Right lobe of liver (tissue), 4 donors: ENCODE measurements around the gene C17orf113.

Source experiments
- POLR2A ChIP-seq: fragments of 450-650 bp; IDR thresholded peaks from one replicate; pipeline ENCODE4 v1.6.1; 2017; ENCODE audit warnings: antibody characterized with exemption, mild to moderate bottlenecking
- TF ChIP-seq, protein P1 (sequence below), 4 donors: fragments of 200-600 bp in 3 of 4; fragments of 450-650 bp in 1 of 4; IDR thresholded peaks; one replicate each; pipeline versions ENCODE4 v1.5.1 to v1.8.0; 2016 to 2022; ENCODE audit warnings: antibody characterized with exemption in 4 of 4, mild to moderate bottlenecking in 2 of 4
- donor health status: DM: no; HTN: no; CAD: no.
- donor health status: DM: no; HTN: no; CAD: no.
- donor health status: DM: no; HTN: yes; CAD: no.

DNA sequence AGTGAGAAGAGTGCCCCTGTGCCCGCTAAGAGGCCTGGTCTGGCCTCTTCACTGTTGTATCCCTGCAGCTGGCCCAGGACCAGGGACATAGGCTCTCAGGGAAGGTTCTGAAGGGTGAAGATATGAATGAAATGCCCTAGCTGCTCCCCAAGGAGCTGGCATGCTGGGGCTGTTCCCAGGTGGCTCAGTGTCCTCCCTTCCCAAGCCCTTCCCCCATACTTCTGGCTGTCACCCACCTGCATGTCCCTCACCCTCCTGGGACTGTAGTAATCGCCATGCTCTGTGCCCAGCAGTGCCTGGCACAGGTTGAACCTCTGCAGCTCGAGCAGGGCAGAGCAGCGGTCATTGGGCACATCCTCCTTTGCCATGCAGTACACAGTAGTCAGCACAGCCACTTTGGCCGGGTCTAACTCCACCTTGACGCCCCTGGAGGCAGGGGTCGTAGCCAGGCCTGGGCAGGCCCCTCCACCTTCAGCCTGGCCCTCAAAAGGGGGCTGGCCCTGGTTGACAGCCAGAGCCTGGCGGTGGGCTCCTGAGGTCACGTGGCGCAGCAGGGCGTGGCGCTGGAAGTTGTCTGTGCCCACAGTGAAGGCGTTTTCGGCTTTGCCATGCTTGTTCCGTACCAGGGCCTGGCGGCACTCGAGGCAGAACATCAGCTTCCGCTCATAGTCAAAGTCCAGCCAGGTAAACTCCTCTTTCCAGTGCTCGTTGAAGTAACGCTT lies 7.6 kb downstream of the C17orf113 start:
- TF ChIP-seq, protein P1, sequence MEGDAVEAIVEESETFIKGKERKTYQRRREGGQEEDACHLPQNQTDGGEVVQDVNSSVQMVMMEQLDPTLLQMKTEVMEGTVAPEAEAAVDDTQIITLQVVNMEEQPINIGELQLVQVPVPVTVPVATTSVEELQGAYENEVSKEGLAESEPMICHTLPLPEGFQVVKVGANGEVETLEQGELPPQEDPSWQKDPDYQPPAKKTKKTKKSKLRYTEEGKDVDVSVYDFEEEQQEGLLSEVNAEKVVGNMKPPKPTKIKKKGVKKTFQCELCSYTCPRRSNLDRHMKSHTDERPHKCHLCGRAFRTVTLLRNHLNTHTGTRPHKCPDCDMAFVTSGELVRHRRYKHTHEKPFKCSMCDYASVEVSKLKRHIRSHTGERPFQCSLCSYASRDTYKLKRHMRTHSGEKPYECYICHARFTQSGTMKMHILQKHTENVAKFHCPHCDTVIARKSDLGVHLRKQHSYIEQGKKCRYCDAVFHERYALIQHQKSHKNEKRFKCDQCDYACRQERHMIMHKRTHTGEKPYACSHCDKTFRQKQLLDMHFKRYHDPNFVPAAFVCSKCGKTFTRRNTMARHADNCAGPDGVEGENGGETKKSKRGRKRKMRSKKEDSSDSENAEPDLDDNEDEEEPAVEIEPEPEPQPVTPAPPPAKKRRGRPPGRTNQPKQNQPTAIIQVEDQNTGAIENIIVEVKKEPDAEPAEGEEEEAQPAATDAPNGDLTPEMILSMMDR (IDR thresholded peaks at IDR 0.05): no peak
- no peak for TF ChIP-seq POLR2A
